Neuronal stem cell (in vitro differentiated cells): Measurements from ENCODE around the gene TCAF2. TPM values are rescaled to one million over a fixed set of nuclear protein-coding genes. Genes with fewer than 3 reads are reported as not detected.
"Not testable (repeated sequence)": the region's sequence is repeated elsewhere in the genome, so short reads cannot be mapped to it uniquely, and the experiment has no call there.

Source experiments
- DNase-seq: peaks from one replicate; pipeline ENCODE4 v3.0.0-alpha.2; 2013; ENCODE audit warnings: low spot score
- H2AFZ ChIP-seq: one replicate; pipeline ENCODE4 v1.6.1; 2013; ENCODE audit warnings: mild to moderate bottlenecking, low read length, inconsistent platforms
- H2AK5ac ChIP-seq: 2 replicates; pipeline ENCODE4 v1.6.1; 2013; ENCODE audit warnings: low read depth, mild to moderate bottlenecking, inconsistent platforms, low read length, moderate library complexity, mixed read lengths
- H2BK120ac ChIP-seq: 2 replicates; pipeline ENCODE4 v1.6.1; 2013; ENCODE audit warnings: low read depth, mild to moderate bottlenecking, inconsistent platforms, low read length, moderate library complexity, mixed read lengths
- H2BK12ac ChIP-seq: one replicate; pipeline ENCODE4 v1.6.1; 2013; ENCODE audit warnings: low read length, inconsistent platforms
- H2BK15ac ChIP-seq: 2 replicates; pipeline ENCODE4 v1.6.1; 2013; ENCODE audit warnings: mild to moderate bottlenecking, low read length, inconsistent platforms, mixed read lengths
- H2BK5ac ChIP-seq: one replicate; pipeline ENCODE4 v1.6.1; 2013; ENCODE audit warnings: inconsistent platforms, mild to moderate bottlenecking, low read length, moderate library complexity
- H3K14ac ChIP-seq: one replicate; pipeline ENCODE4 v1.6.1; 2013; ENCODE audit warnings: low read length, inconsistent platforms
- H3K18ac ChIP-seq: 2 replicates; pipeline ENCODE4 v1.6.1; 2013; ENCODE audit warnings: low read length, inconsistent platforms
- H3K23ac ChIP-seq: 2 replicates; pipeline ENCODE4 v1.6.1; 2013; ENCODE audit warnings: low read depth, mild to moderate bottlenecking, mixed read lengths, low read length, inconsistent platforms; ENCODE audit not compliant: poor library complexity
- H3K27ac ChIP-seq: replicated peaks from 3 replicates; pipeline ENCODE4 v1.5.1; 2013; ENCODE audit warnings: low read length, inconsistent platforms
- H3K27me3 ChIP-seq, 3 experiments: 2 replicates each; pipeline ENCODE4 v1.6.1; 2013; ENCODE audit warnings: low read length in 3 of 3, mild to moderate bottlenecking in 2 of 3, inconsistent platforms in 1 of 3, low read depth in 1 of 3, mixed read lengths in 1 of 3, moderate library complexity in 1 of 3; ENCODE audit not compliant: control insufficient read depth in 3 of 3, insufficient read depth in 3 of 3
- H3K36me3 ChIP-seq, 2 donors: replicated peaks in 1 of 2; 2 replicates each; pipeline ENCODE4 v1.6.1; 2013; ENCODE audit warnings: low read length in 2 of 2; ENCODE audit not compliant: control insufficient read depth in 2 of 2, insufficient read depth in 2 of 2
- H3K4ac ChIP-seq: 2 replicates; pipeline ENCODE4 v1.6.1; 2013; ENCODE audit warnings: inconsistent platforms, mild to moderate bottlenecking, low read length, moderate library complexity
- H3K4me1 ChIP-seq, 2 donors: 1 replicate in 1 of 2; 2 replicates in 1 of 2; pipeline ENCODE4 v1.6.1; 2013; ENCODE audit warnings: low read length in 2 of 2, low read depth in 1 of 2; ENCODE audit not compliant: control insufficient read depth in 2 of 2, insufficient read depth in 1 of 2
- H3K4me2 ChIP-seq: one replicate; pipeline ENCODE4 v1.6.1; 2013; ENCODE audit warnings: mild to moderate bottlenecking, low read length, inconsistent platforms; ENCODE audit not compliant: insufficient read depth, poor library complexity, severe bottlenecking
- H3K4me3 ChIP-seq, 2 donors: 2 replicates each; pipeline ENCODE4 v1.5.1; 2013; ENCODE audit warnings: low read length in 2 of 2, mild to moderate bottlenecking in 2 of 2, inconsistent platforms in 1 of 2, moderate library complexity in 1 of 2
- H3K79me1 ChIP-seq: one replicate; pipeline ENCODE4 v1.6.1; 2013; ENCODE audit warnings: low read depth, mild to moderate bottlenecking, inconsistent platforms, low read length, moderate library complexity
- H3K9ac ChIP-seq: one replicate; pipeline ENCODE4 v1.6.1; 2013; ENCODE audit warnings: mild to moderate bottlenecking, low read depth, low read length, inconsistent platforms; ENCODE audit not compliant: poor library complexity
- H3K9me3 ChIP-seq, 2 donors: replicated peaks in 1 of 2; 2 replicates each; pipeline versions ENCODE3 to v1.6.1; 2013; ENCODE audit warnings: low read length in 2 of 2, mild to moderate bottlenecking in 2 of 2, inconsistent platforms in 1 of 2, low read depth in 1 of 2, mixed read lengths in 1 of 2, moderate library complexity in 1 of 2; ENCODE audit not compliant: control insufficient read depth in 2 of 2, insufficient read depth in 1 of 2
- H4K8ac ChIP-seq: one replicate; pipeline ENCODE4 v1.6.1; 2013; ENCODE audit warnings: low read depth, mild to moderate bottlenecking, inconsistent platforms, low read length, moderate library complexity
- H4K91ac ChIP-seq: one replicate; pipeline ENCODE4 v1.6.1; 2013; ENCODE audit warnings: low read length, low read depth, mild to moderate bottlenecking, inconsistent platforms; ENCODE audit not compliant: poor library complexity
- WGBS, 2 donors: extraction: QIAGEN DNeasy Blood & Tissue Kit; methylation state at CpG; one replicate each; pipeline ENCODE4 v1.1.7; 2013; ENCODE audit warnings: missing lambda C conversion rate in 2 of 2, mixed read lengths in 1 of 2; ENCODE audit not compliant: insufficient read length in 2 of 2, insufficient replicate concordance in 1 of 2; ENCODE audit errors: extremely low coverage in 2 of 2; 5-methylcytosine and 5-hydroxymethylcytosine counted together
- small RNA-seq: library from polyadenylated mRNA; stranded (forward); fragments of <200 nt; extraction: miRNeasy Mini kit (QIAGEN cat#:217004); gene quantifications from one replicate; pipeline ENCODE3, GENCODE V24; 2013; ENCODE audit not compliant: insufficient read depth

Gene TCAF2

DNA sequence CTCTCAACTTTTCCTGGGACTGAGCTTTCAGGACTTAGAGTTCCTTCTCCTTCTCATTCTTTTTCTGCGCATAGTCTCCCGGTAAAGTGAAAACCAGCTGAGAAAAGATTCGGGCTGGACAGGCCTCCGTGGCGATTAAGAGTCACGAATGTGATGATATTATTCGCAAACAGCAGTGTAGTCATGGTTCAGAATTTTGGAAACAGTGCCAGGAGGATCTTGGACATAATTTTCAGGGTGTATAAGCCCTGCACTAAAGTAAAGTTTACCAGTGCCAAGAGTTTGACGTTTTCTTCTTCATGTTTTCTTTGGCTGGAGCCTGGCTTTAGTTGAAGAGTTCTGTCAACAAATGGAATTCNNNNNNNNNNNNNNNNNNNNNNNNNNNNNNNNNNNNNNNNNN is 29.7 kb downstream of the TCAF2 start:
- H4K8ac ChIP-seq, H3K27me3 ChIP-seq, H4K91ac ChIP-seq, H2BK12ac ChIP-seq, DNase-seq, H3K27ac ChIP-seq, H3K23ac ChIP-seq, H2AK5ac ChIP-seq, H3K36me3 ChIP-seq, H3K18ac ChIP-seq, H3K4me2 ChIP-seq, H3K79me1 ChIP-seq, H3K9me3 ChIP-seq, H3K4ac ChIP-seq, H3K4me1 ChIP-seq, H2BK120ac ChIP-seq, H2BK15ac ChIP-seq, H3K14ac ChIP-seq, H2AFZ ChIP-seq, H3K9ac ChIP-seq, H3K4me3 ChIP-seq, H2BK5ac ChIP-seq: not testable (repeated sequence)
- no CpG with 5 or more reads among the region's 8 CpGs for WGBS, 2 donors

Small RNA genes within 50 kb of the gene (small RNA-seq; reads per million reads assigned to genes)
- gene AC073264.2, result not detected
- gene RNU6-162P, result not detected
